HEK293 (cell line): ENCODE results near the gene DAPK2.

Experiments used
- EGR2 ChIP-seq: fragments of 450-650 bp; formaldehyde crosslinking; IDR thresholded peaks from 2 replicates; pipeline ENCODE4 v1.5.1; 2016; ENCODE audit warnings: low read depth, missing biosample characterization, missing genetic modification characterization
- HOXD13 ChIP-seq: sonication (generic); formaldehyde crosslinking; IDR thresholded peaks from 2 replicates; pipeline ENCODE4 v1.8.0; 2022; ENCODE audit warnings: missing genetic modification reagents, borderline replicate concordance
- MYNN ChIP-seq: fragments of 450-650 bp; formaldehyde crosslinking; IDR thresholded peaks from 2 replicates; pipeline ENCODE4 v1.5.1; 2016; ENCODE audit warnings: missing biosample characterization, missing genetic modification characterization, borderline replicate concordance
- ZBTB8A ChIP-seq: fragments of 450-650 bp; formaldehyde crosslinking; IDR thresholded peaks from 2 replicates; pipeline ENCODE4 v1.5.1; 2016; ENCODE audit warnings: missing biosample characterization, missing genetic modification characterization
- ZEB2 ChIP-seq: fragments of 450-650 bp; formaldehyde crosslinking; IDR thresholded peaks from 2 replicates; pipeline ENCODE4 v1.5.1; 2016; ENCODE audit warnings: missing biosample characterization, missing genetic modification characterization
- ZNF114 ChIP-seq: fragments of 450-650 bp; formaldehyde crosslinking; IDR thresholded peaks from 2 replicates; pipeline ENCODE4 v1.5.0; 2017; ENCODE audit warnings: missing biosample characterization, missing genetic modification characterization
- ZNF169 ChIP-seq: fragments of 450-650 bp; formaldehyde crosslinking; IDR thresholded peaks from 2 replicates; pipeline ENCODE4 v1.5.1; 2016; ENCODE audit warnings: missing biosample characterization, missing genetic modification characterization
- ZNF274 ChIP-seq, 2 experiments: fragments of 200-500 bp in 1 of 2; fragments of 450-650 bp in 1 of 2; sonication (Bioruptor generic) in 1 of 2; formaldehyde crosslinking in 1 of 2; IDR thresholded peaks; 2 replicates each; pipeline versions ENCODE4 v1.5.1 to v1.6.1; 2014 to 2016; ENCODE audit warnings: borderline replicate concordance in 1 of 2, inconsistent platforms in 1 of 2, low read length in 1 of 2, missing biosample characterization in 1 of 2, missing genetic modification characterization in 1 of 2
- ZNF555 ChIP-seq: fragments of 450-650 bp; formaldehyde crosslinking; conservative IDR thresholded peaks from 2 replicates; pipeline ENCODE4 v1.5.1; 2017; ENCODE audit warnings: missing biosample characterization, mild to moderate bottlenecking, missing genetic modification characterization, inconsistent platforms
- ZNF623 ChIP-seq: fragments of 450-650 bp; formaldehyde crosslinking; IDR thresholded peaks from 2 replicates; pipeline ENCODE4 v1.5.1; 2016; ENCODE audit warnings: missing biosample characterization, missing genetic modification characterization
- ZNF707 ChIP-seq: fragments of 450-650 bp; formaldehyde crosslinking; IDR thresholded peaks from 2 replicates; pipeline ENCODE4 v1.5.1; 2016; ENCODE audit warnings: missing biosample characterization, missing genetic modification characterization
- TF ChIP-seq, protein P1 (sequence below): fragments of 450-650 bp; formaldehyde crosslinking; IDR thresholded peaks from 2 replicates; pipeline ENCODE4 v1.5.1; 2016; ENCODE audit warnings: missing biosample characterization, missing genetic modification characterization
- TF ChIP-seq, protein P2 (sequence below): fragments of 450-650 bp; formaldehyde crosslinking; IDR thresholded peaks from 2 replicates; pipeline ENCODE4 v1.5.1; 2016; ENCODE audit warnings: missing biosample characterization, missing genetic modification characterization, low read depth
- TF ChIP-seq, protein P3 (sequence below): fragments of 450-650 bp; IDR thresholded peaks from 2 replicates; pipeline ENCODE4 v1.5.1; 2018; ENCODE audit warnings: missing biosample characterization, missing genetic modification characterization

DNA sequence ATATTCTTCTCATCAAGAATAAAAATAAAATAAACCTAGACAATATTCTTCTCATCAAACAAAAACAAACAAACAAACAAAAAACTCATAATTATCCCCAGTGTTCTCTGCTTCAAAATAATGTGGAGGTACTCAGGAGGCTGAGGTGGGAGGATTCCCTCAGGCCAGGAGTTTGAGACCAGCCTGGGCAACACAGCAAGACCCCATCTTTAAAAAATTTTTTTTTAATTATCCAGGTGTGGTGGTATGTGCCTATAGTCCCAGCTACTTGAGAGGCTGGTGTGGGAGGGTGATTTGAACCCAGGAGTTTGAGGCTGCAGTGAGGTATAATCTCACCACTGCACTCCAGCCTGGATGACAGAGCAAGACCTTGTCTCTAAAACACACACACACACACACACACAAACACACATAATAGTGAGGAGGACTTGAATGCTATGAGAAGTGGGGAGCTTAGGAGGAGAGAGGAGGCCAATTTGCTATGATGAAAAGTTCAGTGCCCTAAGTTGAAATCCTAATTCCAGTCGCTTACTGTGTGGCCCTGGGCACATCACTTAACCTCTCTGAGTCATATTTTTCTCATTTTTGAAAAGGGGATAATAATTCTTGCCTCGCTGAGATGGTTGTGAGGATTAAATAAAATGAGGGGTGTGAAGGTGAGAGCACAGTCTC is 176.8 kb downstream of the DAPK2 start:
- TF ChIP-seq, protein P1, sequence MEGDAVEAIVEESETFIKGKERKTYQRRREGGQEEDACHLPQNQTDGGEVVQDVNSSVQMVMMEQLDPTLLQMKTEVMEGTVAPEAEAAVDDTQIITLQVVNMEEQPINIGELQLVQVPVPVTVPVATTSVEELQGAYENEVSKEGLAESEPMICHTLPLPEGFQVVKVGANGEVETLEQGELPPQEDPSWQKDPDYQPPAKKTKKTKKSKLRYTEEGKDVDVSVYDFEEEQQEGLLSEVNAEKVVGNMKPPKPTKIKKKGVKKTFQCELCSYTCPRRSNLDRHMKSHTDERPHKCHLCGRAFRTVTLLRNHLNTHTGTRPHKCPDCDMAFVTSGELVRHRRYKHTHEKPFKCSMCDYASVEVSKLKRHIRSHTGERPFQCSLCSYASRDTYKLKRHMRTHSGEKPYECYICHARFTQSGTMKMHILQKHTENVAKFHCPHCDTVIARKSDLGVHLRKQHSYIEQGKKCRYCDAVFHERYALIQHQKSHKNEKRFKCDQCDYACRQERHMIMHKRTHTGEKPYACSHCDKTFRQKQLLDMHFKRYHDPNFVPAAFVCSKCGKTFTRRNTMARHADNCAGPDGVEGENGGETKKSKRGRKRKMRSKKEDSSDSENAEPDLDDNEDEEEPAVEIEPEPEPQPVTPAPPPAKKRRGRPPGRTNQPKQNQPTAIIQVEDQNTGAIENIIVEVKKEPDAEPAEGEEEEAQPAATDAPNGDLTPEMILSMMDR (tag by site-specific recombination), result no peak
- TF ChIP-seq ZNF623 (no peak), ZNF274 (IDR thresholded peaks at IDR 0.05; ENCODE audit: low read length) (no peak), ZNF274 (tag by site-specific recombination; IDR thresholded peaks at IDR 0.05; ENCODE audit: borderline replicate concordance) (no peak), ZNF555 (tag by site-specific recombination) (no peak), ZNF114 (tag by site-specific recombination) (no peak), EGR2 (no peak), MYNN (tag by site-specific recombination) (no peak), ZNF707 (tag by site-specific recombination) (no peak), HOXD13 (CRISPR knock-in tag) (no peak), ZBTB8A (tag by site-specific recombination) (no peak), ZNF169 (tag by site-specific recombination) (no peak), ZEB2 (tag by site-specific recombination) (no peak)
- TF ChIP-seq, protein P2, sequence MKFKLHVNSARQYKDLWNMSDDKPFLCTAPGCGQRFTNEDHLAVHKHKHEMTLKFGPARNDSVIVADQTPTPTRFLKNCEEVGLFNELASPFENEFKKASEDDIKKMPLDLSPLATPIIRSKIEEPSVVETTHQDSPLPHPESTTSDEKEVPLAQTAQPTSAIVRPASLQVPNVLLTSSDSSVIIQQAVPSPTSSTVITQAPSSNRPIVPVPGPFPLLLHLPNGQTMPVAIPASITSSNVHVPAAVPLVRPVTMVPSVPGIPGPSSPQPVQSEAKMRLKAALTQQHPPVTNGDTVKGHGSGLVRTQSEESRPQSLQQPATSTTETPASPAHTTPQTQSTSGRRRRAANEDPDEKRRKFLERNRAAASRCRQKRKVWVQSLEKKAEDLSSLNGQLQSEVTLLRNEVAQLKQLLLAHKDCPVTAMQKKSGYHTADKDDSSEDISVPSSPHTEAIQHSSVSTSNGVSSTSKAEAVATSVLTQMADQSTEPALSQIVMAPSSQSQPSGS (tag by site-specific recombination), result no peak
- TF ChIP-seq, protein P3, sequence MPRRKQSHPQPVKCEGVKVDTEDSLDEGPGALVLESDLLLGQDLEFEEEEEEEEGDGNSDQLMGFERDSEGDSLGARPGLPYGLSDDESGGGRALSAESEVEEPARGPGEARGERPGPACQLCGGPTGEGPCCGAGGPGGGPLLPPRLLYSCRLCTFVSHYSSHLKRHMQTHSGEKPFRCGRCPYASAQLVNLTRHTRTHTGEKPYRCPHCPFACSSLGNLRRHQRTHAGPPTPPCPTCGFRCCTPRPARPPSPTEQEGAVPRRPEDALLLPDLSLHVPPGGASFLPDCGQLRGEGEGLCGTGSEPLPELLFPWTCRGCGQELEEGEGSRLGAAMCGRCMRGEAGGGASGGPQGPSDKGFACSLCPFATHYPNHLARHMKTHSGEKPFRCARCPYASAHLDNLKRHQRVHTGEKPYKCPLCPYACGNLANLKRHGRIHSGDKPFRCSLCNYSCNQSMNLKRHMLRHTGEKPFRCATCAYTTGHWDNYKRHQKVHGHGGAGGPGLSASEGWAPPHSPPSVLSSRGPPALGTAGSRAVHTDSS (tag by site-specific recombination), result no peak
